ENCODE measurements around the gene NGF.
"Not testable (repeated sequence)": the region's sequence is repeated elsewhere in the genome, so short reads cannot be mapped to it uniquely, and the experiment has no call there.

The NGF gene

DNA sequence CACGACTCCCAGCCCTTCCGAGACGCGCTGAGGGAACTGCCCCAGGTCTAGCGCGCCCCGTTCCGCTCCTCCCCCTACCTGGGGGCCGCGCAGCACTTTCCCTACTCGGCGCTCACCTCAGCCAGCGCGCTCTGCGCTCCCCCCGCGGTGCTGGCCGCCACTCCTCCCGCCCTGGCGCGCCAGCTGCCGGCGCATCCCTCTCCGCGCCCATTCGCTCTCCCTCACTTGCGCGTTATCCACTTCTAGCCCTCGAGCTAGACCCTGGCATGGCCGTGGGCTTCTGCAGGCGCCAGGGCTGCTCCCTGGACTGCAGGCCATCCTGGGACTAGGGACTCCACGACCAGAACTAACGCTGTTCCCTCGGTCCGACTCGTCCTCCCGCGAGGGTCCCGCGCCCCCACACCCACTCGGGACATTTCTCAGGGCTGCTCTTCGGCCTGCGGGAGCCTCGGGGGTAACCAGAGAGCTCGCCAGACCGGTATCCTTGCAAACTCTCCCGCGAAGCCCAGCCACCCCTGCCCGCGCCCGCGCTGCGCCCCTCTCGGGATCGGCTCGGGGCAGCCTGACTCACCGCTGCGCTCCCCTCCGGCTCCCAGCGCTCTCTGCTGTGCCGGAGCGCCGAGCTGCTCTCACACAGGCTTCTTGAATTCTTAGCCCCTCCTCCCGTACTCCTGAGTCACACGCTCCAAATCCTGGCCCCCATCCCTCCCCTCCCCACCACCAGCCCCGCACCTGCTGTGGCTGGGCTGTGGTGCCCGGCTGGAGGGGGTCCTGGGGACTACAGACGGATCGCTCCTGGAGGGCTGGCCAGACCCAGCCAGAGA is at the start of gene NGF:
Gene NGF (minus strand): TSS at position 617 of the 824 bp plus-strand sequence. CDS start 51,454 bp downstream, outside the sequence.
- H3K4me3 ChIP-seq (ENCODE audit: low read depth, low read length), result peak within 1 kb of the TSS; percentile 77

- not testable (repeated sequence) for H3K4me3 ChIP-seq (ENCODE audit: low read depth, low read length)
Observed at GRCh38 chr1:115383455-115383854, 45.4 kb upstream of the NGF start.

- H3K4me3 ChIP-seq (ENCODE audit: low read depth, low read length), result no peak overlapping the region
Observed at GRCh38 chr1:115379943-115380342, 41.9 kb upstream of the NGF start.

GRCh38 chr1:115377411-115377810 is 39.4 kb upstream of the NGF start:
- H3K4me3 ChIP-seq (ENCODE audit: low read depth, low read length), result no peak overlapping the region

GRCh38 chr1:115374598-115374997 is 36.5 kb upstream of the NGF start:
- no peak overlapping the region for H3K4me3 ChIP-seq (ENCODE audit: low read depth, low read length)

- H3K4me3 ChIP-seq (ENCODE audit: low read depth, low read length), result no peak overlapping the region
Observed at GRCh38 chr1:115373305-115373704, 35.3 kb upstream of the NGF start.

GRCh38 chr1:115365738-115366137 is 27.7 kb upstream of the NGF start:
- H3K4me3 ChIP-seq (ENCODE audit: low read depth, low read length), result no peak overlapping the region

GRCh38 chr1:115364780-115365155 is 26.7 kb upstream of the NGF start:
- no peak overlapping the region for H3K4me3 ChIP-seq (ENCODE audit: low read depth, low read length)

DNA sequence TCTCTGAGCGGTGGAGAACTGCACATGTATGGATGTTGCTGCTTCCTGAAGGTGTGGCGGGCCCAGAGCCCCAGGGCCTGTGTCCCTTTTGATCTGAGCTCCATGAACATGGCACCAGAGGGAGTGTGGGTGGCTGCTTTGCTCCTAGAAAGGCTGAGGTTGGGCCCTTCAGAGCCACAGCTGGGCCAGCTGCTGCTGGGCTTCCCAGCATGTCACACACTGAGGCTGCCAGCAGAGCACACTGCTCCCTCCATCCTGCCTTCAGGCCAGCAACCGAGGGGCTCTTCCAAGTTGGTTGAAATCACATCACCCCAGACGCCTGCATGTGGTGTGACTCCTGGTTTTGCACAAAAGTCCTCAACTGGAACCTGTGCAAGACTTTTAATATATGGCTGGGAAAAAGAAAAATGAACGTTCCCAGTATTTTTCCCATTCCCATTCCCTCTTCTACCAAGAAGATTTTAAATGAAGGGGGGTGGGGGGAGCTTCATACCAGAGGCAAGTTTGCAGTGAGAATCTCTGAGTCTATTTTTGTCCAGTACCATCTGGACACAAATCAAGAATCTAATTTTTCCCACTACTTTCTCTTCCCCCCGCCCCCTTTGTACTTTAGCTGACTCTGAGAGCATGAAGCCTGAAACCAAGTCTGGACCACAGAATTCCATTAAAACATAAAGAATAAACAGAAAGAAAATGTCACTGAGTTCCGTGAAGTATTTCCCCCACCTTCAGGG is 26.2 kb upstream of the NGF start:
- no peak overlapping the region for H3K4me3 ChIP-seq (ENCODE audit: low read depth, low read length)

DNA sequence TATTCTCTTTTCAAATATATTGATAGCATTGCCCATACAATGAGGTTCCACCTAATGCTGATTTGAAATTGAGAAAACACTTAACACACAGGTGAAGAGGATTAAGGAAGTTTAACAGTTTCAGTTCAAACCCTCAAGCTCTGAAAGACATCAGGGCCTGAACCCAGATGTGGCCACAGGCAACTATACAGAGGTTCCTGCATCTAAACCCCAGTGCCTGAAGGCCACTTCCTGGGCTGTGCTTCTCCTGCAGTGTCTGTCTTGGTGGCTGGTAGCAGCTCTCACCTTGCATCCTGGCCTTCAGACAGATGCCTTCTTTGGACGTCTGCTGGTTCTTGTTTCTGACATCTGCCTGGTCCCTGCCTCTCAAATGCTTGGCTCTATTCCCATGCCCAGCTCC is 25.1 kb upstream of the NGF start:
- H3K4me3 ChIP-seq (ENCODE audit: low read depth, low read length), result no peak overlapping the region

GRCh38 chr1:115360505-115361129 is 22.6 kb upstream of the NGF start:
- not testable (repeated sequence) for H3K4me3 ChIP-seq (ENCODE audit: low read depth, low read length)

DNA sequence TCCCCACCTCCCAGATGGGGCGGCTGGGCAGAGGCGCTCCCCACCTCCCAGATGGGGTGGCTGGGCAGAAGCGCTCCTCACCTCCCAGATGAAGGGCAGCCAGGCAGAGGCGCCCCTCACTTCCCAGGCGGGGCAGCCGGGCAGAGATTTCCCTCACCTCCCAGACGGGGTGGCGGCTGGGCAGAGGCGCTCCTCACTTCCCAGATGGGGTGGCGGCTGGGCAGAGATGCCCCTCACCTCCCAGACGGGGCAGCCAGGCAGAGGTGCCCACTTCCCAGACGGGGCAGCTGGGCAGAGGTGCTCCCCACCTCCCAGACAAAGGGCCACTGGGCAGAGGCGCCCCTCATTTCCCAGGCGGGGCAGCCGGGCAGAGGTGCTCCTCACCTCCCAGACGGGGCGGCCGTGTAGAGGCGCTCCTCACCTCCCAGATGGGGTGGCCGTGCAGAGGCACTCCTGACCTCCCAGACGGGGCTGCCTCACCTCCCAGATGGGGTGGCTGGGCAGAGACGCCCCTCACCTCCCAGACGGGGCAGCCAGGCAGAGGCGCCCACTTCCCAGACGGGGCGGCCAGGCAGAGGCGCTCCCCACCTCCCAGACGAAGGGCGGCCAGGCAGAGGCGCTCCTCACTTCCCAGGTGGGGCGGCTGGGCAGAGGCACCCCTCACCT is 21.9 kb upstream of the NGF start:
- not testable (repeated sequence) for H3K4me3 ChIP-seq (ENCODE audit: low read depth, low read length)

DNA sequence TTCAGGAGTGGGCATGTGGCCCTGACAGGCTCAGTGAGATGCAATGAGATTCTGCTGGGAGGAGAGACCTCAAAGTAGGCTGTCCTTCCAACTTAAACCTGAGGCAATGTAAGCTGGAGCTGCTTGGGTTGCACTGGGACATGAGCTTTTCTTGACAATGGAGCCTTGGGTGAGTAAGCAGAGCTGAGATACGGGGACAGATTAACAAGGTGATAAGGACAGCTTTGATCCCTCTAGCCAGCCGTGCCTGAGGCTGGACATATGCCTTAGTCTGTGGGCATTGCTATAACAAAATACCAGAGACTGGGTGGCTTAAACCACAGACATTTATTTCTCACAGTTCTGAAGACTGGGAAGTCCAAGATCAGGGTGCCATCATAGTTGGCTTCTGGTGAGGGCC is 18.3 kb upstream of the NGF start:
- no peak overlapping the region for H3K4me3 ChIP-seq (ENCODE audit: low read depth, low read length)

DNA sequence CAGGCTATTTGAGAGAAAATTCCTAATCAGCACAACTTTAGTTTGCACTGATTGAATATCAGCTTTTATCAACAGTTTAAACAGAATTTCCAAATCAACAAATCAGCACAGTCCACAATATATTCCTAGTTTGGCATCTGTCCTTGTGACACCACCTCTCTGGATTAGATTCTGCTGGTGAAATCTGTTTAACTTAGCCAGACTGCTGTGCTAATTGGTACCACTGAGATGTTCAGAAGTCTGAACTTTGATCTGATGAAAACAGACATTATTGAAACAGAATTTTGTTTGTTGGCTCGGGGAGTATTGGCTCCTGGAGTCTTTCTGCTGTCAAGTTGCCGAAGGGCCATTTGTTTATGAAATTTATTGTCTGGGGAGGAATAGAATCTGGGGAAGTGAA is 17.0 kb upstream of the NGF start:
- no peak overlapping the region for H3K4me3 ChIP-seq (ENCODE audit: low read depth, low read length)

GRCh38 chr1:115351143-115351542 is 13.1 kb upstream of the NGF start:
- no peak overlapping the region for H3K4me3 ChIP-seq (ENCODE audit: low read depth, low read length)

GRCh38 chr1:115348636-115349035 is 10.6 kb upstream of the NGF start:
- H3K4me3 ChIP-seq (ENCODE audit: low read depth, low read length), result no peak overlapping the region

DNA sequence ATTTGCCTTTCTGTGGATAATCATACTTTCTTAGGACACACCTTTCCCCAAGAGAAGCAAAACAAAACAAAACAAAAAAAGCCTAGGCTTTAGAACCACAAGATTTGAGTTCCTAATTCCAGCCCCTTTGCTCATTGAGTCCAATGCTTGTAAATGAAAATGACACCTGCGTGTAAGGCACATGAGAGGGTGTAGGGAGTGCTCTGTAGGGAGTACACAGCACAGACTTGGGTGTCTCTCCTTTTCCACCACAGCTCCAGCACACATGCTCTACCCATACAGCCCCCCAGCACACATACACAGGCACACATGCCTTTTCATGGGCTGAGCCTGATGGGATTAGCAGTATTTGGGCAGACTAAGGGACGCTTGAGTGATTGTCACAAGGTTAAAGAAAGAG is 9.2 kb upstream of the NGF start:
- H3K4me3 ChIP-seq (ENCODE audit: low read depth, low read length), result no peak overlapping the region

GRCh38 chr1:115343200-115343737 is 5.2 kb upstream of the NGF start:
- H3K4me3 ChIP-seq (ENCODE audit: low read depth, low read length), result no peak overlapping the region

DNA sequence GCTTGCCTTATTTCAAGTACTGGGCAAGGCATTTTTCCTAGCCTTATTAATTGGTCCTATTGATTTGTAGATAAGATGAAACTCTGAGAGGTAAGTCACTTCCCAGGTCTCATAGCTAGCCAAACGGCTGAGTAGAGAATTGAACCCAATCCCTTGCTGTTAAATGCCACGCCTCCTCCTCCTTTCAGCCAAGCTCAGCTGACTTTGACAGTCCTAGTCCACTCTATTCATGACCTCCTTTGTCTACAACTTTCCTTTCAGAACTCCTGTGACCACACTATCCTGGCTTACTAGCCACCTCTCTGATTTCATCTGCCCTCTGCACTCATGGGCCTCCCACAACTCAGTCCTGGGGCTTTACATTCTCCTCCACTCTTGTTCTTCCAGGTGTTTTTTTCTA is 3.9 kb upstream of the NGF start:
- no peak overlapping the region for H3K4me3 ChIP-seq (ENCODE audit: low read depth, low read length)

- H3K4me3 ChIP-seq (ENCODE audit: low read depth, low read length), result no peak overlapping the region
Observed at GRCh38 chr1:115340879-115341278, 2.8 kb upstream of the NGF start.

DNA sequence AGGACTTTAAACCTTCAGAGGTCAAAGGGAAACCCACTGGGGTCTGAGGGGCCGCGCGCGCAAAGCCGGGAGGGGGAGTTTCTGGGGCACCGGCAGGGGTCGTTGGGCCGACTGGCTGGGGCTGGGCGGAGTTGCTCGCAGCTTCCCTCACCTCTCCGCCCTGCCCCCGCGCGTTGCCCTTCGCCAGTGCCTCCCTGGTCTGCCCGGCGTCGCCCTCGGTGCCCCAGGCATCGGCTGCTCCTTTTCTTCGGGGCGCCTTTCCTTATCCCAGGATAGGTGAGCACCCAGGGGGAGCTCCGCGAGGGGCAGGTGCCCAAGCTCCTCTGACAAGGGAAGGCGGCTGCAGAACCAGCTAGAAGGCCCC is 390 bp upstream of the NGF start:
- H3K4me3 ChIP-seq (ENCODE audit: low read depth, low read length), result peak overlapping the region; percentile 77
